Left ventricle myocardium inferior (tissue), 1 donor: ENCODE measurements around the gene ADM2. TPM values are rescaled to one million over a fixed set of nuclear protein-coding genes. Genes with fewer than 3 reads are reported as not detected.

Source experiments
- DNase-seq: peaks from one replicate; pipeline ENCODE4 v3.0.0-alpha.2; 2020
- H3K27ac ChIP-seq: fragments of 200-600 bp; replicated peaks from 2 replicates; pipeline ENCODE4 v1.8.0; 2021
- H3K27me3 ChIP-seq: fragments of 200-600 bp; 2 replicates; pipeline ENCODE4 v1.8.0; 2021; ENCODE audit warnings: low read depth
- H3K36me3 ChIP-seq: fragments of 200-600 bp; 2 replicates; pipeline ENCODE4 v1.8.0; 2021
- H3K4me1 ChIP-seq: fragments of 200-600 bp; 2 replicates; pipeline ENCODE4 v1.8.0; 2021
- H3K4me3 ChIP-seq: fragments of 200-600 bp; 2 replicates; pipeline ENCODE4 v1.8.0; 2021; ENCODE audit warnings: mild to moderate bottlenecking, moderate library complexity
- H3K9me3 ChIP-seq: fragments of 200-600 bp; replicated peaks from 2 replicates; pipeline ENCODE4 v1.8.0; 2021
- CTCF ChIP-seq: fragments of 200-600 bp; IDR thresholded peaks from 2 replicates; pipeline ENCODE4 v1.8.0; 2021; ENCODE audit warnings: antibody characterized with exemption, mild to moderate bottlenecking, borderline replicate concordance
- intact Hi-C: fragments of 100-400 bp; cut with micrococcal nuclease; formaldehyde crosslinking; loops from one replicate; pipeline ENCODE4 v1.11.0; 2022
- total RNA-seq: library from RNA; stranded (reverse); fragmentation: NEBNext Ultra II Directional; extraction: Animal tissue kit (Norgen Biotek cat#: 25700); gene quantifications from one replicate; pipeline ENCODE4 v1.2.1, GENCODE V29; 2021
- donor health status: DM: no; HTN: yes; CAD: no; lungs with severe emphysema.

ADM2 gene
- total RNA-seq, 1 donor from 2014 or later: not detected

GRCh38 chr22:50508897-50509296 lies 27.6 kb downstream of the ADM2 start:
- H3K27me3 ChIP-seq: no peaks in the 10 kb centered on the region
- peaks cover 18% of the 10 kb centered on the region for H3K36me3 ChIP-seq
- TF ChIP-seq CTCF: no peak
- H3K4me1 ChIP-seq: peaks cover 34% of the 10 kb centered on the region
- intact Hi-C loops: no loop called here
- no peak for DNase-seq
- H3K9me3 ChIP-seq: no peaks in the 10 kb centered on the region
- H3K4me3 ChIP-seq: peak overlapping the region; percentile 82
- H3K27ac ChIP-seq: peak overlapping the region; percentile 88

GRCh38 chr22:50513175-50513574 lies 31.8 kb downstream of the ADM2 start:
- DNase-seq: no peak
- no peak overlapping the region for H3K4me3 ChIP-seq
- H3K9me3 ChIP-seq: no peaks in the 10 kb centered on the region
- TF ChIP-seq CTCF: no peak
- intact Hi-C loops: no loop called here
- no peak overlapping the region for H3K27ac ChIP-seq
- H3K36me3 ChIP-seq: peaks cover 19% of the 10 kb centered on the region
- H3K27me3 ChIP-seq: no peaks in the 10 kb centered on the region
- H3K4me1 ChIP-seq: peaks cover 16% of the 10 kb centered on the region

- DNase-seq: no peak
- H3K27me3 ChIP-seq: no peaks in the 10 kb centered on the region
- H3K4me3 ChIP-seq: no peak overlapping the region
- no peaks in the 10 kb centered on the region for H3K9me3 ChIP-seq
- no peak overlapping the region for H3K27ac ChIP-seq
- no peaks in the 10 kb centered on the region for H3K4me1 ChIP-seq
- peaks cover 47% of the 10 kb centered on the region for H3K36me3 ChIP-seq
- no peak for TF ChIP-seq CTCF
- intact Hi-C loops: no loop called here
Observed at GRCh38 chr22:50516068-50516467, 34.7 kb downstream of the ADM2 start.

GRCh38 chr22:50516891-50517290 lies 35.5 kb downstream of the ADM2 start:
- no peak overlapping the region for H3K27ac ChIP-seq
- DNase-seq: no peak
- TF ChIP-seq CTCF: no peak
- peaks cover 55% of the 10 kb centered on the region for H3K36me3 ChIP-seq
- intact Hi-C loops: no loop called here
- H3K4me3 ChIP-seq: no peak overlapping the region
- H3K9me3 ChIP-seq: no peaks in the 10 kb centered on the region
- H3K4me1 ChIP-seq: no peaks in the 10 kb centered on the region
- H3K27me3 ChIP-seq: no peaks in the 10 kb centered on the region

GRCh38 chr22:50517495-50518260 lies 36.3 kb downstream of the ADM2 start:
- H3K4me3 ChIP-seq: no peak overlapping the region
- H3K27ac ChIP-seq: no peak overlapping the region
- H3K27me3 ChIP-seq: no peaks in the 10 kb centered on the region
- H3K36me3 ChIP-seq: peaks cover 63% of the 10 kb centered on the region
- TF ChIP-seq CTCF: no peak
- no peaks in the 10 kb centered on the region for H3K4me1 ChIP-seq
- intact Hi-C loops: no loop called here
- no peak for DNase-seq
- no peaks in the 10 kb centered on the region for H3K9me3 ChIP-seq
